Iris pigment epithelial cell (primary cell): ENCODE results near the gene STRBP.
A peak's percentile ranks its signal among the peaks of the same experiment; 100 is the strongest.
"Not testable (repeated sequence)": the region's sequence is repeated elsewhere in the genome, so short reads cannot be mapped to it uniquely, and the experiment has no call there.

Experiments
- DNase-seq: peaks from one replicate; pipeline ENCODE4 v3.0.0-alpha.2; 2011; ENCODE audit warnings: low read depth

Gene STRBP

DNA sequence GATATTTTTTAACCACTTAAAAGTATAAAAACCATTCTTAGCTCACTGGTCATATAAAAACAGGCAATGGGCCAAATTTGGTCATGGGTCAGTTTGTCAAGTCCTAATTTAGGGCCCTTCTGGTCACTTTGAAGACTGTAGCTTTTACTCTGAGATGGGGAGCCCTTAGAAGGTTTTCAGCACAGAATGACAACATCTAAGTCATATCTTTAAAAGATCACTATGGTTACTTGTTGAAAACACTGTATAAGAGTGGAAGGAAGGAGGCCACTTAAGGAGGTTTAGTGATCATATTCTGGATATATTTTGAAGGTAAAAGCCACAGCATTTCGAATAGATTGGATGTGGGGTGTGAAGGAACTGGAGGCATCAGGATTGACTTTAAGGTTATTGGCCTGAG lies 76.7 kb downstream of the STRBP start:
- DNase-seq = no peak

DNA sequence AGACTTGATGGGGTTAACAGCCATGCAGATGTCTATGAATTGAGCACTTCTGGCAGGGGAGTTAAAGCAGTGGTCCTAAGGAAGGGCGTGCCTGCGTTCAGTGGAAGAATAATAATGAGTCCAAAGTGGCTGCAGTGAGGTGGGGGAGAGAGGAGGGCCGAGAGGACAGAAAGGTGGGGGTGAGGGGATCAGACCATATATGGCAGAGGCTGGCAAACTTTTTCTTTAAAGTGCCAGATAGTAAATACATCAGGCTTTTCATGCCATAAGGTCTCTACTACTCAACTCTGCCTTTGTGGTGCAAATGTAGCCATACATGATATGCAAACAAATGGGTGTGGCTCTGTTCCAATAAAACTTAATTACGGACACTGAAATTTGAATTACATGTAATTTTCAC lies 77.1 kb downstream of the STRBP start:
- no peak for DNase-seq

DNA sequence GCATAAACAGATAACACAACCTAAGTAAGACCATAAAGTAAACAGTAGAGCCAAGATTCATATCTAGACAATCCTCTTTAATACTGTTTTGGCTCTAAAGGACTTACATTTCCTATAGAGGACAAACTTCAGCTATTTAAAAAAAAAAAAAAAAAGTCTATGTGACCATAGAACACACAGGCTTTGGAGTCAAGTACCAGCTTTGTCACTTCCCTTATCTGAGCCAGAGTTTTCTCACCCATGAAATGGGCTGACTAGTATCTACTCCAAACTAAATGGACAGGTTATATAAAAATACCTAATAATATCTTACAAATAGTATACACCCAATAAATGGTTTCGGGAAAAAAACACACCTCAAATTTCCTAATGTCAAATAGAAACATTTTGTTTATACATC lies 81.3 kb downstream of the STRBP start:
- no peak for DNase-seq

DNA sequence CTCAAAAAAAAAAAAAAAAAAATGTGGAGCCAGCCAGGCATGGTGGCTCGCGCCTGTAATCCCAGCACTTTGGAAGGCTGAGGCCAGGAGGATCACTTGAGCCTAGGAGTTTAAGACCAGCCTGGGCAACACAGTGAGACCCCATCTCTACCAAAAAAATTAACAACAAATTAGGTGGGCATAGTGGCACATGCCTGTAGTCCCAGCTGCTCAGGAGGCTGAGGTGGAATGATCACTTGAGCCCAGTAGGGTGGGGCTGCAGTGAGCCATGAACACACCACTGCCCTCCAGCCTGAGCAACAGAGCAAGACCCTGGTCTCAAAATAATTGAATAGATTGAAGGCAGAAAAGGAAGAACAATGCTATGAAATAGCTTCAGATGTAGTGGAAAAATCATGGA lies 82.4 kb downstream of the STRBP start:
- not testable (repeated sequence) for DNase-seq

DNA sequence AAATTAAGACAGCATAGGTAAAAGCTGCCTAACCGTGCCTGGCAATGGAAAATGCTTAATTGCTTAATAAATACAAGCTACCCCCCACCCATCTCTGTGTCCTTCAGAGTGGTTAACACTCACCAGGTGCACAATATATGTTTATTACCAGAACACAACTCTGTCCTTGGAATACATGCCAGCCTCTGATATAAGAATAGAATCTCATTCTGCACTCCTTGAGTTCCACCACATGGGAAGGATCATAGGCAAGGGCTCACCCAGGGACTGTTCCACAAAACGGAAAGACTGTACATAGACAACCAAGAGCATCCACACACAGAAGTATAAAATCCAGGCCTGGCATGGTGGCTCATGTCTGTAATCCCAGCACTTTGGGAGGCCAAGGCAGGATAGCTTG lies 91.4 kb downstream of the STRBP start:
- no peak for DNase-seq

- DNase-seq = peak; percentile 41
Measured at GRCh38 chr9:123175854-123176629, 92.3 kb downstream of the STRBP start.

- DNase-seq = no peak
Measured at GRCh38 chr9:123174887-123175518, 93.4 kb downstream of the STRBP start.

- no peak for DNase-seq
Measured at GRCh38 chr9:123174079-123174478, 94.3 kb downstream of the STRBP start.

DNA sequence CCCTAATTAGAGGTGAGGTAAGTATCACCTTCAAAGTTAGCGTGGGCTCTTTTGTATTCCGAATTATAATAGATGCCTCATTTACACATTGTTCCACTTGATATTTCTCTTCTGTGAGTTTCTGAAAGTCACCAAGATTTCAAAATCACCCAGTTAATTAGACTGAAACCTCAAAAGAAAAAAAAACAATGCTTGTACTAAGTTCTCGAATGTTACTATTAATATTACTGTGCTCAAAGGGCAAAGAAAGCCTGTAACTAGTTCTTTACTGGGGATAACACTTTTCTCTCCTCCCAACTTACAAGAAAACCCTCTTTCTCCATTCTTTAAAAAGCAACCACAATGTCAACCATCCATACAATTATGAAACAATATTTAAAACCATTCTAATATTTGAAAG lies 98.5 kb downstream of the STRBP start:
- no peak for DNase-seq

GRCh38 chr9:123168586-123168985 lies 99.8 kb downstream of the STRBP start:
- DNase-seq = no peak

DNA sequence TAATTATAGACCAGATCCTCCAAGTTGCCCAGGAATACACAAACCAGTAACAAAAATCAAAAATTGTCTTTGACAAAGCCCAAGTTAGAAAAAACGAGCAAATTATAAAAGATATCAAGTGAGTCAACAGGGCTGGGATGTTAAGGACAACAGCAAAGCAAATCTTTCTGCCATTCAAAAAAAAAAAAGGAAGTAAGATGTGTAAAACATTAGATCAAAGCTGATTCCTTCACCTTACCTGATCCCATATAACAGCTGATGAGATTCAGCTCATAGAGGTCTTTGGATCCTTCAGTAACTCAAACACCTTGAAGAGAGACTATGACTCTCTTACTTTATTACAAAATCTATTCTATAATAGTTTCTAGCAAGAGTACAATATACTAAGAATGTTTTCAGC lies 100.9 kb downstream of the STRBP start:
- DNase-seq = no peak

DNA sequence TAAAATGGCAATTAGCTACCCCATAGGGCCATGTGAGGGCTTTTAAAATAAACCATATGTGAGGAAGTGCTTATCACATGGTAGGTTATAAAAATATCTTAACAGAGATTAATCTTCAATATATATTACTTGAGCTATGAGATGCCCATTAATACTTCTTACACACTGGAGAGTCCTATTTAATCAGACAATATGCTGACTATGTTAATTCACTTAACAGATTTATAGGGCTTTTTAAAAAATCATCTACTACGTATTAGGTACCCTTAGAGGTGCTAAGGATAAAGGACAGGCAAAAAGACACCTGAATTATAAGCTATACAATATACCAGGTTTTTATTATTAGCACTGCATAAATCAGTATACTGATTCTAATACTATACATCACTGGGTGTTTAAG lies 102.6 kb downstream of the STRBP start:
- no peak for DNase-seq

DNA sequence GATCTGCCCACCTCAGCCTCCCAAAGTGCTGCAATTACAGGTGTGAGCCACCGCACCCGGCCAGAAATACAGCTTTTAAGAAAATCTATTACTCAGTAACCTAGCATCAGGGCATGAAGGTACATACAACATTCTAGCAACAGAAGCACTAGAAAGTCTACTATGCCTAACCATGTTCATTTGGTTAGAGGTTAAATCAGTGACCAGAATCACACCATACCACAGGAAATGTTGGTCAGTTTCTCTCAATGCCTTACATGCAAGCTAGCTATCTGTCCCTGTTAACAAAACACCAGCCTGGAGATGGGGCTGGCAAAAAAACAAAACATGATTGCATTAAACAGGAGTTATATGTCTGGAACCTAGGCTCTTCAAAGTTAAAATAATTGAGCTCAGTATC lies 104.1 kb downstream of the STRBP start:
- no peak for DNase-seq

DNA sequence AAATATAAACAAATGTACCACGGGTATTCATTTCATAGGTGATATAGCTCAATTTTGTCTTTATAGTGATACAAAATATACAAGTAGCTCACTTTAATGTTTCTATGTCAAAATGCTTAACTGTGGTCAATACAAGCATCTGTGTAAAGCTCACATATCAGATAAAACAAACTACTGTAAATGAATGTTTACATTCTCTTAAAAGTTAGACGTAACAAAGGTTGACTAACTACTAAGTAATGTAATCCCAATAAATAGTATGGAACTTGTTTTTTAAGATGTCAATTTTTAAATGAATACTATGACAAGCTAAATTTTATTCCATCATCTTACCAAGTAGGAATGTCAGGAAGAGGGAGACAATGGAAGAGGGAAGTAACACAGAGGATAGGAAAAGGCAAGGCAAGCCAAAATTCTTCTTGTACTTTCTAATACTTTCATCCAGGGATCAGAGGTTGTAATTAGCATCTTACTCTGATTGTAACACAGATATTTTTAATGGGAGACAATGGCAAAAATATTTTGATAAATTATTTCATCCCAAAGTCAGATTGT lies 105.5 kb downstream of the STRBP start:
- DNase-seq = peak; percentile 50

DNA sequence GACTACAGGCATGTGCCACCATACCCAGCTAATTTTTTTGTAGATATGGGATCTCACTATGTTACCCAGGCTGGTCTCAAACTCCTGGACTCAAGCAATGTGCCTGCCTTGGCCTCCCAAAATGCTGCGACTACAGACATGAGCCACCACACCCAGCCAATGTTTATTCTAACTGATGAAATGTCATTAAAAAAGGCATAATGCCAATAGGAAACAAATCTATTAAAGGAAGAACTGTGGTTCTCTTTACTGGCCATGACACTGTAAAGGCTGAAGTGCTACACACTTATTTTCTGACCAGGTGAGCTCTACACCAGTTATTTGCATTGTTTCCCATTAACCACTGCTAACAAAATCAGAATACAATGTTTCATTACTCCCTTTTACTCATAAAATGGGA lies 106.0 kb downstream of the STRBP start:
- DNase-seq = no peak

DNA sequence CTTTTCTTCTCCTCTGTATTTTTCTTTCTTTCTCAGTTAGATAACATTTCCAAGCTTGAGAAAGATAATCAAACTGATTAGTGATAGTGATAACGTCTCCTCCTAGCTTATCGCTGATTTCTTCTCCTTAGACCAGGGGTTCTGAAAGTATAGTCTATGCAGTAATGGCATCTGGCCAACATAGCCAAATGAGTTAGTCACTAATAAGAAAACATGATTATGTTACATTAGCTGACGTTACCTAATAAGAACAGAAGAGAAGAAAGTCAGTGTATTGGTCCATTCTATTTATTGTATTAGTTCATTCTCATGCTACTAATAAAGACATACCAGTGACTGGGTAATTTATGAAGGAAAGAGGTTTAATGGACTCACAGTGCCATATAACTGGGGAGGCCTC lies 111.2 kb downstream of the STRBP start:
- DNase-seq = peak; percentile 85

DNA sequence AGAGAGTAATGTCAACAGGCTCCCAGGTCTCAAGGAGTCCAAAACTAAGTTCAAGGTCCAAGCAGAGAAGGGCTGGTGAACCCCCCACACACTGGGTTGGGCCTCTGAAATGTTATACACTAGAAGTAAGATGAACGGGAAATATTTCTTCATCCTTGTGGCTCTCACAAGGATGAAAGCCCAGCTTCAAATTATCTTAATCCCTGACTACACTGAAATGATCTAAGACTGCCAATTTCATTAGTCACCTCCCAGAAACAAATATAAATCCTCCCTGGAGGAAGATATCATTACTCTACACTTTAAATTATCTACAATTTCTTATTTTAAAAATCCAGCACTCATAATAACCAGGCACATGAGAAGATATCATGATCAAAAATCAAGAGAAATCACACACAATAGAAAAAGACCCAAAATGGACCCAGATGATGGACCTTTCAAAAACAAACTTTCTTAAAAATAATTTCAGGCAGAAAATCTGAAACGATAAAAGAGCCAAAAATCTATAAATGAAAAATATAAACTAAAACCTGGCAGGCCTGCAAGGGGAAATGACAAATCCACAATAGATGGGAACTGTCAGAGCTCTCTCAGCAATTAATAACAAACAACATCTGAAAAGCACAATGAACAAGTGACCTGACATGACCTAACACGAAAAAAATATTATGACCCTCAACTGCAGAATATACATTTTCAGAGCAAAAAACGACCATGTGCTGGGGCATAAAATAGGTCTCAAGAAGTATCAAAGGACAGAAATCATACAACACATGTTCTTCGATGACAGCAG lies 117.5 kb downstream of the STRBP start:
- peak; percentile 83 for DNase-seq

DNA sequence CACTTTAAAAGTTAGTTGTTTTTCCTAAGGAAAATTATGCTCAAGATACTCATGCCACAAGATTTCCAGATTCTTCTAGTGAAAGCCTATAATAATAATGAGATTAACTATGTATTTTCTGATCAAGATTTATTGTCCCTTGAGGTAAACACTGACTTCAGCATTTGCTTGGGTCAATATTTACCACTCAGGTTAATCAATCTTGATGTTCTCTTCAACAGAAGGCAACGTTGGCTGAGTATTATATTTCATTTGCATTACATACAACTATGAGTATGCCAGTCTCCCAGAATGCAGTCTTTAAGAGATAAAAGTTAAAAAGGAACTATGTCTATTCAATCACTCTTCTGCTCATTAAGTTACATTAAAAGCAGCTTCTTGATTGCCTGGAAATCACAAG lies 119.3 kb downstream of the STRBP start:
- DNase-seq = no peak

- DNase-seq = no peak
Measured at GRCh38 chr9:123138163-123138562, 130.2 kb downstream of the STRBP start.

- DNase-seq = no peak
Measured at GRCh38 chr9:123135430-123135829, 133.0 kb downstream of the STRBP start.

GRCh38 chr9:123132696-123133095 lies 135.7 kb downstream of the STRBP start:
- DNase-seq = no peak

GRCh38 chr9:123131993-123132392 lies 136.4 kb downstream of the STRBP start:
- DNase-seq = no peak

DNA sequence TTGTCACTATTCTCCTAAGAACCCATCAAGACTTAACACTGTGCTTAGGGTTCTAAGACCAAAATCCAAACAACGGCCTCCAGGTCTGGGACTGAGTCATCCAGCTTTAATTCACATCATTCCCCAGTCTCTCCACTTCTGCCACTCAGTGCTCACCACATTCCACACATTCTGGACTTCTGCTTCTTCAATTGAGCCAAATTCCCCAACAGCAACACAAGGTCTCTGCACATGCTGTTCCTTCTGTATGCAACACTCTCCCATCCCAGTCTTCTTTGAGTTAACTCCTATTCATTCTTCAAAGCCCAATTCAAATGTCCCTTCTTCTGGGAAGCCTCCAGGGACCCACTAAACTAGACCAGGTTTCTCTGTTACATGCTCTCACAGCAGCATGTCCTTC lies 137.1 kb downstream of the STRBP start:
- peak; percentile 87 for DNase-seq
